Retinal pigment epithelial cell (primary cell): ENCODE results near the gene HERPUD1.

ENCODE experiments used
- DNase-seq: peaks from one replicate; pipeline ENCODE4 v3.0.0-alpha.2; 2010; ENCODE audit warnings: low read depth
- H3K4me3 ChIP-seq: 2 replicates; pipeline ENCODE4 v1.5.1; 2011; ENCODE audit warnings: mild to moderate bottlenecking, low read length, control low read depth, moderate library complexity
- CTCF ChIP-seq: conservative IDR thresholded peaks from 2 replicates; pipeline ENCODE4 v1.5.1; 2011; ENCODE audit warnings: low read depth, low read length, control low read depth, inconsistent platforms

HERPUD1 gene

DNA sequence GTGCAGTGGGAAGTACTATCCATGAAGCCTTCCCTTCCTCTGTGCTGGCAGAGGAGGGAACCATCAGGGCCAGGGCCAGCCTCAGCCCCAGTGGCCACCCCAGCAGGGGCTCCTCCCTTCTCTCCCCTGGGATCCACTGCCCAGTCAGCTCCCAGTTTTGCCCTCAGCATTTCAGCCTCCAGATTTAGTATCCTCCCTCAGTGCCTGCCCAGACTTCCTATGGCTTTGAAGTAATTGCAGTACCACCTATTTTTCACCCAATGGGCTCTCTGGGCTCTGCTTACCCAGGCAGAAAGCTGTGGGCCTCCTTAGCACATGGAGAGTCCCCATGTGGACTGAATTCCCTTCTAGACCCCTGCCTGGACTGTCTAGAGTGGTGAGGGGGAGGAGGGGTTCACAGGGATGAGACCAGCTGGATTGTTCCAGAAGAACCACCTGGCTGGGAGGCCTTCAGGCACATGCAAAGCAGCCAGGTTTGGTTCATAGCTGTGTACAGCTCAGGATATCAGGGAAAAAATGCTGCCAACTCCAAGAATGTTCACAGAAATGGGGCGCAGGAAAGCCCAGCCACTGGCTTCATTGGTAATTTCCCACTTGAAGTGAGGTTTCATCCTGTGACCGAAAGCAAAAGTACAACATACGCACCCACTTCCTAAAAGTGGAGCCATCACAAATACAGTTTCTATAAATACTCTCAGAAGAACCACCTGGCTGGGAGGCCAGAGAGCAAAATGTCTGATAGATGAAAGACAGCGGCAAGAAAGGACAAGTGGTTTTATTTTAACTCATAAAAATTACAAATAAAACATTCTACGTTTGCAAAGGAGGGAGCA, 15.2 kb upstream of the HERPUD1 start:
- H3K4me3 ChIP-seq: no peak overlapping the region
- TF ChIP-seq CTCF: no peak
- DNase-seq: no peak

- H3K4me3 ChIP-seq: no peak overlapping the region
- DNase-seq: no peak
- no peak for TF ChIP-seq CTCF
These were observed 13.4 kb upstream of the HERPUD1 start for GRCh38 chr16:56918467-56919012.

- DNase-seq: no peak
- no peak overlapping the region for H3K4me3 ChIP-seq
- no peak for TF ChIP-seq CTCF
These were observed 12.7 kb upstream of the HERPUD1 start for GRCh38 chr16:56919099-56919800.

GRCh38 chr16:56921571-56921970, 10.4 kb upstream of the HERPUD1 start:
- no peak for TF ChIP-seq CTCF

DNA sequence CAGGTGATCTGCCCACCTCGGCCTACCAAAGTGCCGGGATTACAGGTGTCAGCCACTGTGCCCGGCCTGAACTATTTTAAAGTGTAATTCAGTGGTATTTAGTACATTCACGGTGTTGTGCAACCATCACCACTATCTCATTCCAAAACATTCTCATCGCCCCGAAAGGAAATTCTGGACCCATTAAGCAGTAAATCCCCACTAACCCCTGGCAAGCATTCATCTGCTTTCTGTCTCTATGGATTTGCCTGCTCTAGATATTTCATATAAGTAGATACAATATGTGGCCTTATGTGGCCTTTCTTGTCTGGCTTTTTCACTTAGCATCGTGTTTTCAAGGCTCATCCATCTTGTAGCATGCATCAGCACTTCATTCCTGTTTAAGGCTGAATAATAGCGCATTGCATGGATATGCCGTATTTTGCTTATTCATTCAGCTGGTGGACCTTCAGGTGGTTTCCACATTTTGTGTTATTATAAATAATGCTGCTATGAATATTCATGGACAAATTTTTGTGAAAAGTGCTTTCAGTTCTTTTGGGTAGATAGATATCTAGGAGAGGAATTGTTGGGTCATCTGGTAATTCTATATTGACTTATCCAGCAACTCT, 8.4 kb upstream of the HERPUD1 start:
- no peak overlapping the region for H3K4me3 ChIP-seq
- no peak for TF ChIP-seq CTCF
- DNase-seq: no peak

More at GRCh38 chr16:56921571-56921970, 10.4 kb upstream of the HERPUD1 start:
- no peak overlapping the region for H3K4me3 ChIP-seq
- no peak for DNase-seq

DNA sequence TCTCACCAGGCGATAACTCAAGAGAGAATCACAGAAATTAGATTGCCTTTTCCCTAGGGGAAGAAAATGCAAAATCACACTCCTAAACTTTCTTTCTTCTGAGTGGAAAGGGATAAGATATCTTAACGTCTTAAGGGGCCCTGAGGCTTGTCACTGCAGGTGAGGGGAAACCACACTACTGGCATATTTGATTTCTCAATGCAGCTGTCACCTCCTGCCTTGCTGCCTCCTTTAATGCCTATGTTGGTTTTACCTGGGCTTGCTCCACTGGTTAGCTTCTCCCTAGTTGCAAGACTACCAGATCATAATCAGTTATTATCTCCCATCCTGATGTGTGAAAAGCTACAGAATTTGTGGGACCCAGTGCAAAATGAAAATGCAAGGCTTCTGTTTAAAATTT, 4.5 kb upstream of the HERPUD1 start:
- no peak for DNase-seq
- H3K4me3 ChIP-seq: no peak overlapping the region
- TF ChIP-seq CTCF: no peak
